Epithelial cell of esophagus (primary cell): ENCODE results near the gene BABAM2.

ENCODE experiments used
- DNase-seq: peaks from one replicate; pipeline ENCODE4 v3.0.0; 2010; ENCODE audit warnings: low read depth
- H3K4me3 ChIP-seq: 2 replicates; pipeline ENCODE4 v1.5.1; 2011; ENCODE audit warnings: mild to moderate bottlenecking, low read length, control low read depth
- CTCF ChIP-seq: IDR thresholded peaks from 2 replicates; pipeline ENCODE4 v1.5.1; 2011; ENCODE audit warnings: low read depth, mild to moderate bottlenecking, low read length, control low read depth, inconsistent platforms; ENCODE audit not compliant: insufficient read depth; ENCODE audit errors: missing control alignments

The BABAM2 gene

GRCh38 chr2:28119631-28120030 is 229.1 kb downstream of the BABAM2 start:
- no peak for TF ChIP-seq CTCF
- no peak for DNase-seq
- H3K4me3 ChIP-seq, result no peak overlapping the region

- no peak for TF ChIP-seq CTCF
- no peak overlapping the region for H3K4me3 ChIP-seq
- peak; percentile 29 for DNase-seq
These were observed 237.9 kb downstream of the BABAM2 start for GRCh38 chr2:28128281-28128950.

GRCh38 chr2:28129955-28130695 is 239.6 kb downstream of the BABAM2 start:
- no peak for DNase-seq
- H3K4me3 ChIP-seq, result no peak overlapping the region
- no peak for TF ChIP-seq CTCF

GRCh38 chr2:28133778-28134177 is 243.2 kb downstream of the BABAM2 start:
- H3K4me3 ChIP-seq, result no peak overlapping the region
- TF ChIP-seq CTCF, result no peak

GRCh38 chr2:28134262-28134812 is 243.8 kb downstream of the BABAM2 start:
- no peak for TF ChIP-seq CTCF
- peak; percentile 64 for DNase-seq
- no peak overlapping the region for H3K4me3 ChIP-seq

More at GRCh38 chr2:28133778-28134177, 243.2 kb downstream of the BABAM2 start:
- DNase-seq, result no peak

- H3K4me3 ChIP-seq, result no peak overlapping the region
- TF ChIP-seq CTCF, result no peak
- DNase-seq, result no peak
These were observed 244.3 kb downstream of the BABAM2 start for GRCh38 chr2:28134857-28135256.

GRCh38 chr2:28135324-28135723 is 244.8 kb downstream of the BABAM2 start:
- no peak for DNase-seq
- TF ChIP-seq CTCF, result no peak
- H3K4me3 ChIP-seq, result no peak overlapping the region
